Transverse colon (tissue), 4 donors: ENCODE results near the gene SLFN14. TPM values are rescaled to one million over a fixed set of nuclear protein-coding genes. Genes with fewer than 3 reads are reported as not detected.

Experiments
- DNase-seq: peaks from one replicate; pipeline ENCODE4 v3.0.0-alpha.2; 2019
- H3K27ac ChIP-seq, 4 donors: fragments of 200-600 bp; sonication (generic); 2 replicates each; pipeline ENCODE4 v1.5.1; 2016 to 2018; ENCODE audit warnings: inconsistent platforms in 4 of 4
- H3K27me3 ChIP-seq: fragments of 200-600 bp; sonication (generic); 2 replicates; pipeline ENCODE4 v1.5.1; 2017; ENCODE audit warnings: inconsistent platforms
- H3K36me3 ChIP-seq, 4 donors: fragments of 200-600 bp; sonication (generic); 2 replicates each; pipeline ENCODE4 v1.5.1; 2017 to 2019; ENCODE audit warnings: inconsistent platforms in 4 of 4
- H3K4me1 ChIP-seq, 4 donors: fragments of 200-600 bp; sonication (generic); 2 replicates each; pipeline ENCODE4 v1.5.1; 2017 to 2020; ENCODE audit warnings: inconsistent platforms in 4 of 4
- H3K4me3 ChIP-seq, 4 donors: fragments of 200-600 bp; sonication (generic); 1 replicate in 1 of 4; 2 replicates in 3 of 4; pipeline versions ENCODE4 v1.5.1 to v1.6.1; 2017 to 2019; ENCODE audit warnings: inconsistent platforms in 4 of 4
- H3K9me3 ChIP-seq, 2 donors: fragments of 200-600 bp; sonication (generic); 2 replicates each; pipeline ENCODE4 v1.5.1; 2017 to 2019; ENCODE audit warnings: inconsistent platforms in 2 of 2
- EP300 ChIP-seq: sonication (generic); formaldehyde crosslinking; IDR thresholded peaks from one replicate; pipeline ENCODE4 v1.6.1; 2017; ENCODE audit warnings: antibody characterized with exemption, low read depth
- POLR2A ChIP-seq: fragments of 450-650 bp; IDR thresholded peaks from one replicate; pipeline ENCODE4 v1.6.1; 2016; ENCODE audit warnings: antibody characterized with exemption, mild to moderate bottlenecking, moderate library complexity
- POLR2AphosphoS5 ChIP-seq, 3 donors: sonication (generic); formaldehyde crosslinking; IDR thresholded peaks; one replicate each; pipeline ENCODE4 v1.6.1; 2016; ENCODE audit warnings: antibody characterized with exemption in 3 of 3
- WGBS, 2 donors: methylation state at CpG; one replicate each; pipeline ENCODE4 v1.1.5; 2018; ENCODE audit warnings: low coverage in 1 of 2; 5-methylcytosine and 5-hydroxymethylcytosine counted together
- in situ Hi-C, 4 donors: fragments of 200-750 bp; cut with MboI; loops; one replicate each; pipeline versions ENCODE4 v1.15.0 to v1.15.1; 2017; ENCODE audit warnings: low sequenced_read_pairs in 3 of 4, low pct_ligation_motif_present in 1 of 4, low pct_unique_long_range_greater_than_20kb in 1 of 4
- intact Hi-C: fragments of 100-400 bp; cut with DNase I; formaldehyde crosslinking; loops from one replicate; pipeline ENCODE4 v1.15.1; 2023; ENCODE audit warnings: low total_unique reads
- total RNA-seq, 4 donors: library from RNA; depleted of rRNA; stranded (reverse); fragments of >200 nt; gene quantifications; one replicate each; pipeline ENCODE4 v1.1.0, GENCODE V29; 2016
- TF ChIP-seq, protein P1 (sequence below), 5 experiments: fragments of 200-600 bp in 3 of 5; fragments of 450-650 bp in 2 of 5; sonication (generic) in 3 of 5; IDR thresholded peaks; 1 replicate in 2 of 5; 2 replicates in 3 of 5; pipeline ENCODE4 v1.5.1; 2016 to 2017; ENCODE audit warnings: antibody characterized with exemption in 5 of 5, inconsistent platforms in 3 of 5, mild to moderate bottlenecking in 2 of 5, moderate library complexity in 1 of 5

Gene SLFN14
- total RNA-seq, 4 donors from 2014 or later: not detected

DNA sequence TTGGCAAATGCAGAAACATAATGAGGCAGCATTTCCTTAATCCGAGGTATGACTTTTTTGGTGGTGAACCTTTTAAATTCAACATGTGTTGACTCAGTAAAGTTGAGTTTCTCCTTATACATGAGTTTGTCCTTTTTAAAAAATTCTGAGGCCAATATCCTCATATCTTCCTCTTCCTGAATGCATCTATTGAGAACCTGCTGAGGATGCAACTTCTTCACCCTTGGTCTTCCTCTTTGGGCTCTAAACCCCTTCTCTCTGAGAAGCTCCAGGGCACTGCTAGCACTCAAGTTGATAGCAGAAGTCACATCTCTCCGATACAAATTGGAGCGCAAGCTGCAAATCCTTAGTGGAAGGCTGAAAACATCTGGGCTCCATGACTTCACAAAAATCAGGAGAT lies 3.3 kb downstream of the SLFN14 start:
- no peaks in the 10 kb centered on the region for H3K4me1 ChIP-seq
- no peak overlapping the region for H3K4me3 ChIP-seq
- H3K27ac ChIP-seq: no peak overlapping the region
- H3K9me3 ChIP-seq: no peaks in the 10 kb centered on the region
- H3K27me3 ChIP-seq: peaks cover 38% of the 10 kb centered on the region
- DNase-seq: no peak
- H3K36me3 ChIP-seq: no peaks in the 10 kb centered on the region
- no peak for TF ChIP-seq POLR2A
- no peak for TF ChIP-seq EP300
- TF ChIP-seq, protein P1, sequence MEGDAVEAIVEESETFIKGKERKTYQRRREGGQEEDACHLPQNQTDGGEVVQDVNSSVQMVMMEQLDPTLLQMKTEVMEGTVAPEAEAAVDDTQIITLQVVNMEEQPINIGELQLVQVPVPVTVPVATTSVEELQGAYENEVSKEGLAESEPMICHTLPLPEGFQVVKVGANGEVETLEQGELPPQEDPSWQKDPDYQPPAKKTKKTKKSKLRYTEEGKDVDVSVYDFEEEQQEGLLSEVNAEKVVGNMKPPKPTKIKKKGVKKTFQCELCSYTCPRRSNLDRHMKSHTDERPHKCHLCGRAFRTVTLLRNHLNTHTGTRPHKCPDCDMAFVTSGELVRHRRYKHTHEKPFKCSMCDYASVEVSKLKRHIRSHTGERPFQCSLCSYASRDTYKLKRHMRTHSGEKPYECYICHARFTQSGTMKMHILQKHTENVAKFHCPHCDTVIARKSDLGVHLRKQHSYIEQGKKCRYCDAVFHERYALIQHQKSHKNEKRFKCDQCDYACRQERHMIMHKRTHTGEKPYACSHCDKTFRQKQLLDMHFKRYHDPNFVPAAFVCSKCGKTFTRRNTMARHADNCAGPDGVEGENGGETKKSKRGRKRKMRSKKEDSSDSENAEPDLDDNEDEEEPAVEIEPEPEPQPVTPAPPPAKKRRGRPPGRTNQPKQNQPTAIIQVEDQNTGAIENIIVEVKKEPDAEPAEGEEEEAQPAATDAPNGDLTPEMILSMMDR (IDR thresholded peaks at IDR 0.05): no peak
- no peak for TF ChIP-seq POLR2AphosphoS5 (IDR thresholded peaks at IDR 0.05)
- in situ Hi-C loops: no loop called here
- WGBS, 2 donors: 78 to 85% methylated on average over 1 to 3 of the region's 3 CpGs
- intact Hi-C loops: no loop called here

DNA sequence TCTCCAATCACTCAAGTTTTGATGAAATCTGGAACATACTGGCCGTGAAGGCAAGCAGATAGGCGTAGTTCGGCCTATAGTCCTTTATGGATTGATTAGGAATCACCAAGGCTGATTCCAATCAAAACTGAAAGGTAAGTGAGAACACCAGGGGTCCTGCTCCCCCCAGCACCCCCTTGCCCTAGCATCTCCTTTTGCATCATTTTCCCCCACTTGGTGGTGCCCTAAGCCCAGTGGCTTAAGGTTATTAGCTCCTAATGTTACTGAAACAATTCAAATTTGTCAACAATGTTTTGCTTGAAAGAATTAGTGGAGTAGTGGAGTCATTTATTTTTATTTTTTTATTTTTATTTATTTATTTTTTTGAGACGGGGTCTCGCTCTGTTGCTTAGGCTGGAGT lies 4.9 kb downstream of the SLFN14 start:
- 74 to 83% methylated on average over 5 of the region's 5 CpGs for WGBS, 2 donors
- intact Hi-C loops: no loop called here
- Histone ChIP-seq H3K36me3 (no peaks in the 10 kb centered on the region), H3K9me3 (no peaks in the 10 kb centered on the region), H3K27ac (no peak overlapping the region), H3K4me3 (no peak overlapping the region), H3K27me3 (peaks cover 46% of the 10 kb centered on the region), H3K4me1 (no peaks in the 10 kb centered on the region)
- TF ChIP-seq POLR2A (no peak), POLR2AphosphoS5 (IDR thresholded peaks at IDR 0.05) (no peak), EP300 (no peak)
- TF ChIP-seq, protein P1 (IDR thresholded peaks at IDR 0.05): peak in 2 of 5 experiments; percentile 6 to 10
- in situ Hi-C loops: no loop called here
- DNase-seq: no peak

DNA sequence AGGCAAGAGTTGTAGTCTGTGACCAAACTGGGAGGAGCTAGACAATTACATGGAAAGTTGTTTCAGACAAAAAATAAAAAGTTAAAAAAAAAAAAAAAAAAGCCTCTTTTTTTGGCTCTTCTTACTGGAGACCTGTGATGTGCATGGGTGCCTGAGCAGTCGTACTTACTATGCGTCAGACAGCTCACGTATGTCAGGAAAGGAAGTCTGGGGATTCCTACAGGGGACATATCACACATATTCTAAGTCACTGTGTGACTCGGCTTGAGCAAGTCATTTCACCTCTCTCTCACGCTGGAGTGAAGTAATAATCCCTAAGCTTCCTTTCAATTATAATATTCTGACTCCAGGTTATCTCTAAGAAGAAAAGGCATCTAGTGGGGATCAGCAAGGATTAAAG lies 6.0 kb downstream of the SLFN14 start:
- Histone ChIP-seq H3K36me3 (no peaks in the 10 kb centered on the region), H3K4me3 (no peak overlapping the region), H3K27me3 (peaks cover 46% of the 10 kb centered on the region), H3K27ac (no peak overlapping the region), H3K9me3 (no peaks in the 10 kb centered on the region), H3K4me1 (no peaks in the 10 kb centered on the region)
- in situ Hi-C loops (no loop called here), intact Hi-C loops (no loop called here)
- 62 to 68% methylated on average over 5 of the region's 5 CpGs for WGBS, 2 donors
- no peak for TF ChIP-seq EP300
- no peak for TF ChIP-seq POLR2AphosphoS5 (IDR thresholded peaks at IDR 0.05)
- no peak for TF ChIP-seq POLR2A
- TF ChIP-seq, protein P1 (IDR thresholded peaks at IDR 0.05): no peak
- DNase-seq: no peak

DNA sequence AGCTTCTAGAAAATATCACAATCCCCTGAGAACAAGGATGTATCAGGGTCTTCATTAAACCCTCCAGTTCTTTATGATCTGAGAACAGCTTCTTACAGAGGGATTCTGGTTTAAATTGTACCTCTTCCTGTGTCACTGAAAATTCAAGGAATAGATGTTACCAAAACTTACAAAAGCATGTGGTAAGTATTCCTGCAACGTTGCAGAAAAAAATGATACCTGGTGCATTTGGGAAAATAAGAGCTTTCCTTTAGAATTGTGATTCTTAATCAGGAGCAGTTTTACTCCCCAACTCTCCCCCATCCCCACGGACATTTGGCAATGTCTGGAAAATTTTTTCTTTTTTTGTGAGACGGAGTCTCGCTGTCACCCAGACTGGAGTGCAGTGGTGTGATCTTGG lies 7.3 kb downstream of the SLFN14 start:
- H3K36me3 ChIP-seq: no peaks in the 10 kb centered on the region
- H3K27ac ChIP-seq: no peak overlapping the region
- 61 to 77% methylated on average over 3 to 4 of the region's 4 CpGs for WGBS, 2 donors
- intact Hi-C loops: no loop called here
- in situ Hi-C loops: no loop called here
- H3K27me3 ChIP-seq: peaks cover 33% of the 10 kb centered on the region
- H3K4me1 ChIP-seq: no peaks in the 10 kb centered on the region
- H3K4me3 ChIP-seq: no peak overlapping the region
- TF ChIP-seq POLR2AphosphoS5 (IDR thresholded peaks at IDR 0.05) (no peak), EP300 (no peak), POLR2A (no peak)
- TF ChIP-seq, protein P1 (IDR thresholded peaks at IDR 0.05): no peak
- DNase-seq: no peak
- no peaks in the 10 kb centered on the region for H3K9me3 ChIP-seq
